Measurements from ENCODE around the gene PRICKLE2. TPM values are rescaled to one million over a fixed set of nuclear protein-coding genes. Genes with fewer than 3 reads are reported as not detected.

The PRICKLE2 gene
- total RNA-seq, 1 donor from 2014 or later, result 10.8 TPM

- Histone ChIP-seq H3K27me3 (ENCODE audit: control insufficient read depth, insufficient read depth, low read length) (no peaks in the 10 kb centered on the region), H3K36me3 (ENCODE audit: control insufficient read depth, insufficient read depth, low read length) (no peaks in the 10 kb centered on the region), H3K4me3 (ENCODE audit: low read depth, low read length) (no peak overlapping the region)
- no peak for DNase-seq (ENCODE audit: low read depth)
- TF ChIP-seq CTCF (IDR thresholded peaks at IDR 0.05; ENCODE audit: insufficient read depth, low read length, poor library complexity, severe bottlenecking), result no peak
Measured at GRCh38 chr3:64247991-64248646, 22.9 kb upstream of the PRICKLE2 start.

GRCh38 chr3:64244011-64244942, 19.0 kb upstream of the PRICKLE2 start:
- DNase-seq (ENCODE audit: low read depth), result no peak

GRCh38 chr3:64242435-64242834, 17.2 kb upstream of the PRICKLE2 start:
- H3K27me3 ChIP-seq (ENCODE audit: control insufficient read depth, insufficient read depth, low read length), result no peaks in the 10 kb centered on the region
- peak; percentile 39 for DNase-seq (ENCODE audit: low read depth)
- no peak overlapping the region for H3K4me3 ChIP-seq (ENCODE audit: low read depth, low read length)
- no peaks in the 10 kb centered on the region for H3K36me3 ChIP-seq (ENCODE audit: control insufficient read depth, insufficient read depth, low read length)
- TF ChIP-seq CTCF (IDR thresholded peaks at IDR 0.05; ENCODE audit: insufficient read depth, low read length, poor library complexity, severe bottlenecking), result no peak

More at GRCh38 chr3:64244011-64244942, 19.0 kb upstream of the PRICKLE2 start:
- Histone ChIP-seq H3K27me3 (ENCODE audit: control insufficient read depth, insufficient read depth, low read length) (no peaks in the 10 kb centered on the region), H3K36me3 (ENCODE audit: control insufficient read depth, insufficient read depth, low read length) (no peaks in the 10 kb centered on the region), H3K4me3 (ENCODE audit: low read depth, low read length) (no peak overlapping the region)
- TF ChIP-seq CTCF (IDR thresholded peaks at IDR 0.05; ENCODE audit: insufficient read depth, low read length, poor library complexity, severe bottlenecking), result peak; percentile 57

- TF ChIP-seq CTCF (IDR thresholded peaks at IDR 0.05; ENCODE audit: insufficient read depth, low read length, poor library complexity, severe bottlenecking), result no peak
- Histone ChIP-seq H3K4me3 (ENCODE audit: low read depth, low read length) (no peak overlapping the region), H3K36me3 (ENCODE audit: control insufficient read depth, insufficient read depth, low read length) (no peaks in the 10 kb centered on the region), H3K27me3 (ENCODE audit: control insufficient read depth, insufficient read depth, low read length) (no peaks in the 10 kb centered on the region)
- DNase-seq (ENCODE audit: low read depth), result no peak
Measured at GRCh38 chr3:64240959-64241358, 15.7 kb upstream of the PRICKLE2 start.

GRCh38 chr3:64240396-64240795, 15.1 kb upstream of the PRICKLE2 start:
- H3K27me3 ChIP-seq (ENCODE audit: control insufficient read depth, insufficient read depth, low read length), result no peaks in the 10 kb centered on the region
- TF ChIP-seq CTCF (IDR thresholded peaks at IDR 0.05; ENCODE audit: insufficient read depth, low read length, poor library complexity, severe bottlenecking), result no peak
- no peak overlapping the region for H3K4me3 ChIP-seq (ENCODE audit: low read depth, low read length)
- peak; percentile 49 for DNase-seq (ENCODE audit: low read depth)
- no peaks in the 10 kb centered on the region for H3K36me3 ChIP-seq (ENCODE audit: control insufficient read depth, insufficient read depth, low read length)

All from kidney epithelial cell (primary cell).